MM.1S (cell line): ENCODE results near the gene AFG1L.

ENCODE experiments used
- EZH2phosphoT487 ChIP-seq: fragments of 300-600 bp; sonication (generic); IDR thresholded peaks from 2 replicates; pipeline ENCODE4 v1.6.1; 2018; ENCODE audit warnings: antibody characterized with exemption, low read length
- TF ChIP-seq, protein P1 (sequence below): fragments of 300-600 bp; sonication (generic); IDR thresholded peaks from 2 replicates; pipeline ENCODE4 v1.5.1; 2016; ENCODE audit warnings: antibody characterized with exemption, low read length, mixed read lengths

GRCh38 chr6:108526739-108527174 lies 231.9 kb downstream of the AFG1L start:
- TF ChIP-seq, protein P1, sequence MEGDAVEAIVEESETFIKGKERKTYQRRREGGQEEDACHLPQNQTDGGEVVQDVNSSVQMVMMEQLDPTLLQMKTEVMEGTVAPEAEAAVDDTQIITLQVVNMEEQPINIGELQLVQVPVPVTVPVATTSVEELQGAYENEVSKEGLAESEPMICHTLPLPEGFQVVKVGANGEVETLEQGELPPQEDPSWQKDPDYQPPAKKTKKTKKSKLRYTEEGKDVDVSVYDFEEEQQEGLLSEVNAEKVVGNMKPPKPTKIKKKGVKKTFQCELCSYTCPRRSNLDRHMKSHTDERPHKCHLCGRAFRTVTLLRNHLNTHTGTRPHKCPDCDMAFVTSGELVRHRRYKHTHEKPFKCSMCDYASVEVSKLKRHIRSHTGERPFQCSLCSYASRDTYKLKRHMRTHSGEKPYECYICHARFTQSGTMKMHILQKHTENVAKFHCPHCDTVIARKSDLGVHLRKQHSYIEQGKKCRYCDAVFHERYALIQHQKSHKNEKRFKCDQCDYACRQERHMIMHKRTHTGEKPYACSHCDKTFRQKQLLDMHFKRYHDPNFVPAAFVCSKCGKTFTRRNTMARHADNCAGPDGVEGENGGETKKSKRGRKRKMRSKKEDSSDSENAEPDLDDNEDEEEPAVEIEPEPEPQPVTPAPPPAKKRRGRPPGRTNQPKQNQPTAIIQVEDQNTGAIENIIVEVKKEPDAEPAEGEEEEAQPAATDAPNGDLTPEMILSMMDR: peak; percentile 83
- TF ChIP-seq EZH2phosphoT487: no peak
